Activated CD4-positive, alpha-beta T cell treated with anti-CD3 and anti-CD28 coated beads for 1 hour (primary cell): Measurements from ENCODE around the gene FERMT3.

Source experiments
- DNase-seq: peaks from one replicate; pipeline ENCODE4 v3.0.0-alpha.2; 2020

Gene FERMT3

DNA sequence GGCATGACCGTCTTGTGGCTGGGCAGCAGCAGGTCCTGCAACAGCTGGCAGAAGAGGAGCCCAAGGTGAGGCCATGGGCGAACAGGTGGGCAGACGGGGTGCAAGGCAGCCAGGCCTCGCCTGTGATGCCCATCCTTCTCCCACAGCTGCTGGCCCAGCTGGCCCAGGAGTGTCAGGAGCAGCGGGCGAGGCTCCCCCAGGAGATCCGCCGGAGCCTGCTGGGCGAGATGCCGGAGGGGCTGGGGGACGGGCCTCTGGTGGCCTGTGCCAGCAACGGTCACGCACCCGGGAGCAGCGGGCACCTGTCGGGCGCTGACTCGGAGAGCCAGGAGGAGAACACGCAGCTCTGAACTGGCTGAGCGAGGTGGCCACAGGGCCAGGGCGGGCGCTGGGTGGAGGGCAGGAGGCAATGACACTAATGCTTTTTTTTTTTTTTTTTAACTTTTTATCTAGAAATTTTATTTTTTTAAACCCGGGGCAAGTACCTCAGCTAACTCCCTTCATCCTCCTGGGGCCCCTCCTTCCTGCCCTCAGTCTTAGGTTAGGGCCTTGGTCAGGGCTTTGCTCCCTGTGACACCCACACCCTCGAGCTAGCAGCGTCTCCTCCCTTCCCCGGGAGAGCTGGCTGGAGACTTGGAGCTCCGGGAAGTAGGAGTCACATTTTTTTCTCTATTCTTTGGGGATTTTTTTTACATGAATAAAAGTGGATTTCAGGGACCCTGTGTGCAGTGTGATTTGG is 60.9 kb downstream of the FERMT3 start:
- DNase-seq, result no peak

DNA sequence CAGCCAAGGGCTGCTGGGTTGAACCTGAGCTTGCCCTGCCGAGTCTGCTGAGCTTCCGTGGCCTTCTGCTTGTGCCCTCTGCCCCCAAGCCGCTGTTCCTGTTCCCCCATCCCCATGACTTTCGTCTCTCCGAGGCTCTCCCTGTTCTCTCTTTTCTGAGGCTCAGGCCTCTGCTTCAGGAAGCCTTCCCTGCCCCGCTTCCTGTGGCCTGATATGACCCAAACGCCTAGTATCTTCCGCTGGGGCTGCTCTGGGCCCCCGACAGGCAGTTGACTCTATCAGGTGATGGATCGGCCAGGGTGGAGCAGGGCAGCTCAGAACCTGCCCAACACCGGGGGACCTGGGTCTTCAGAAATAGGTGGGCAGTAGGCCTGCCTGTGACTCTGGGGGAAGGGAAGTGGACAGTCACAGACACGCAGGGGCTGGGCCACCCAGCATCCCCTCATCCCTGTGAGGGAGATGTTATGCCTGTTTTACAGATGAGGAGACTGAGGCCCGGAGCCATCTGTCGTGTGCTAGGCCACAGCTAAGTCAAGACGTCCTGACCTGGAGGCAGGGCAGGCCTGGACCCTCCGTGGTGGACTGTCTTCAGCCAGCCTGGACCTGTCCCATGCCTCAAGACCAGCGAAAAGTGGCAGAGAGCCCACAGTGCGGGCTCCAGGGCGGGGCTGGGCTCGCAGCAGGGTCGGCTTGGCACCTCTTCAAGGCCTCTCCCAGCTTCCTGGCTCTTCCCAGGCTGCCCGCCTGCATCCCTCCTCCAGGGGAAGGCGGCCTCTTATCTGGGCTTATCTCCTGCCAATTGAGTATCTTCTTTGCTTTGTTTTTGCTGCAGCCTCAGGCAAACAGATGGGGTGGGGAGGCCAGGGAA is 61.7 kb downstream of the FERMT3 start:
- DNase-seq, result no peak

DNA sequence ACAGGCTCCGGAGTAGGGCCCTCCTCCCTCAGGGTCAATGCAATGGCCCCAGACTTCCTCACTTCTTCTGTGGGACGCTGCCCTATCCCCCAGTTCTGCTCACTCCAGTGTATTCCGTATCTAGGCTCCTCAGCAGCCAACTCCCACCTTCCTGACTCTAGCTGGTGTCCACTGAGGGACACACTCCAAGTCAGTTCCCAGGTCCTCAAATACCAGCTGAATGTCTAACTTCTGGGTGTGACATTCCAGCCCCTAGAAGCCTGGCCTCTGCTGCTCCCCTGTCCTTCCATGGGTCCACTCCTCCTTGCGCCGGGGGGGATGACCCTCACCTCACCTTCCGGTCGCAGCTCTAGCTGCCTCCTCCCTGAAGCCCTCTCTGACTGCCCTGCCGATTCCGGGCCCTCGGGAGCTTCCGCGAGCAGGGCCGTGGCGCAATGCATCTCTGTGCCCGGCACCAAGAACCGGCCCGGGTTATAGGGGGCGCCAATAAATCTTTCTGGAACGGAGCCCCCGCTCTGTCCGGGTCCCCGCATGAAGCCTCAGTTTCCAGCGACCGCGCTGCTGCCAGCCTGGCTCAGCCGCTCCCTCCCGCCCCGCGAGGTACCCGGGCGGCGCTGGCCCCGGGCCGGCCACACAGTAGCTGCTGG is 62.5 kb downstream of the FERMT3 start:
- DNase-seq, result peak; percentile 31

DNA sequence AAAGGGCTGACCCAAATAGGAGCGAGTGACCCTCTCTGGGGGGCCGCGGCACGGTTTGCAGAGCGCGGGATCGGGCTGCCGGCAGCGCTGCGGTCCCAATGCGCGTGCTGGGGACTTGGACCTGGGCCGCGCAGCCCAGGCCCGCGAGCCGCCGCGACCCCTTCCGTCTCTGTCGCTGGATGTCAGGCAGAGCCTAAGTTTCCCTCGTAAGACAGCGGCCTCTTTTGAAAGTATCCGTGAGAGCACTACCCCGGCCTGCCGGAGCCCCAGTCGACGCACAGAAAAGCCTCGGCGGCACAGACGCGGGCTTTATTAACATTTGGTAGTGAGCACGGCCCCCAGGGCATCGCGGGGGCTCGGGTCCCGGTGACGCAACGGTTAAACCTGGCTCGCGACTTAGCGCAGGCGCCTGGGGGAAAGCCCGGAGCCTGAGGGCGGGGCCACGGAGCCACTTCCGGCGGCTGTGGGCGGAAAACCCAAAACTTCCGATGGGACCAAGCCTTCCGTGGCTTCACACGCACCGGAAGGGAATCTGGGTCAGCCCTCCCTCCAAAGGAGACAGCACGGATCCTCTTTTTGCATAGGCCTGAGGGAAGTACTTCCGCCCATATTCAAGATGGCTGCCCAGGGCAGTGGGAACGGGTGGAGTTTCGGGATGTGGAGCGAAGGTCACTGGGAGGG is 63.2 kb downstream of the FERMT3 start:
- peak; percentile 95 for DNase-seq
